22Rv1 (cell line): Measurements from ENCODE around the gene COBL.

Source experiments
- ZFX ChIP-seq: fragments of 450-650 bp; IDR thresholded peaks from 2 replicates; pipeline ENCODE4 v1.6.1; 2017; ENCODE audit warnings: antibody characterized with exemption, borderline replicate concordance
- TF ChIP-seq, protein P1 (sequence below): fragments of 450-650 bp; IDR thresholded peaks from 2 replicates; pipeline ENCODE4 v1.5.1; 2017; ENCODE audit warnings: mild to moderate bottlenecking

DNA sequence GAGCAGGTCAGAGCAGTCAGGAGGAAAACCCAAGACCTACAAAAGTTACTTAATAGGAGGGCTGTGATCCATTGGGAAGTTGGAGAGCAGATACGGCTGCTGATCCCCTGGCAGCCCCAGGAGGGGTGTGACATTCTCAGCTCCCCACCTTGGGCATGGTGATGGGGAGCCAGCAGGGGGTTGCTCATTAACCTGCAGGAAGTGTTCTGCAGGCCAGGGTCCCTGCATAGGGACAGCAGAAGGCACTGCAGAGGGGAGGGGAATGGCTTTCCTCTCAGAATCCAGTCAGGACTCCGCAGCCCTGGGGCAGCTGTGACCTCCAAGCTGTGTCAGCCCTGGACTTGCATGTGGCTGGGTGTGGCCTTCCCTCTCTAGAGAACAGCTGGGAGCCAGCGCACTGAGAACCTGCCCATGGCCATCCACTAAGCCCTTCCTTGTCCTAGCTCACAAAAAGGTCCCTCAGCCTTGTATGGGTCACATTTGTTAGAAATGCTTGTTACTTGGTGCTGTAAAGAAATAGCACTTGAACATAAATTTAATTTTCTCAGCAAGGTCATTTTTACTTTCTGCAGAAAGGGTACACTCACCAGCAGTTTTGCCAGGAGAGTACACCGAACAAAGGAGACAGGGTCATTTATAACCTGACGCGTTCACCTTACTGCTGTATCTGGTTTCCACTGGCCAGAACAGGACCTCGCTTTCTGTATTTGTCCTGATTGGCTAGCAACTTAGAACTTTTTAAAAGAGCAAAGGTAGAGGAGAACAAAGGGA, 169.6 kb downstream of the COBL start:
- TF ChIP-seq, protein P1, sequence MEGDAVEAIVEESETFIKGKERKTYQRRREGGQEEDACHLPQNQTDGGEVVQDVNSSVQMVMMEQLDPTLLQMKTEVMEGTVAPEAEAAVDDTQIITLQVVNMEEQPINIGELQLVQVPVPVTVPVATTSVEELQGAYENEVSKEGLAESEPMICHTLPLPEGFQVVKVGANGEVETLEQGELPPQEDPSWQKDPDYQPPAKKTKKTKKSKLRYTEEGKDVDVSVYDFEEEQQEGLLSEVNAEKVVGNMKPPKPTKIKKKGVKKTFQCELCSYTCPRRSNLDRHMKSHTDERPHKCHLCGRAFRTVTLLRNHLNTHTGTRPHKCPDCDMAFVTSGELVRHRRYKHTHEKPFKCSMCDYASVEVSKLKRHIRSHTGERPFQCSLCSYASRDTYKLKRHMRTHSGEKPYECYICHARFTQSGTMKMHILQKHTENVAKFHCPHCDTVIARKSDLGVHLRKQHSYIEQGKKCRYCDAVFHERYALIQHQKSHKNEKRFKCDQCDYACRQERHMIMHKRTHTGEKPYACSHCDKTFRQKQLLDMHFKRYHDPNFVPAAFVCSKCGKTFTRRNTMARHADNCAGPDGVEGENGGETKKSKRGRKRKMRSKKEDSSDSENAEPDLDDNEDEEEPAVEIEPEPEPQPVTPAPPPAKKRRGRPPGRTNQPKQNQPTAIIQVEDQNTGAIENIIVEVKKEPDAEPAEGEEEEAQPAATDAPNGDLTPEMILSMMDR, result no peak
- no peak for TF ChIP-seq ZFX
